GM18951 (cell line): ENCODE measurements around the gene GALNT12.

Experiments
- POLR2A ChIP-seq: IDR thresholded peaks from 4 replicates; pipeline ENCODE4 v1.6.1; 2011; ENCODE audit warnings: mild to moderate bottlenecking; ENCODE audit not compliant: insufficient read length, insufficient read depth; ENCODE audit errors: extremely low read depth
- in situ Hi-C: fragments of 300-500 bp; cut with MboI; formaldehyde crosslinking; loops from one replicate; pipeline ENCODE4 v1.12.0; 2022; ENCODE audit warnings: low sequenced_read_pairs, mixed read lengths, inconsistent platforms; ENCODE audit not compliant: unreplicated experiment

The GALNT12 gene

GRCh38 chr9:98797491-98797890 lies 10.0 kb upstream of the GALNT12 start:
- TF ChIP-seq POLR2A, result no peak
- in situ Hi-C loops, result loop anchor here (25.0 kb wide), 1 partner anchor 485 kb away; no protein-coding TSS in a partner anchor

GRCh38 chr9:98798254-98798653 lies 9.2 kb upstream of the GALNT12 start:
- in situ Hi-C loops, result loop anchor here (25.0 kb wide), 1 partner anchor 486 kb away; no protein-coding TSS in a partner anchor
- no peak for TF ChIP-seq POLR2A

DNA sequence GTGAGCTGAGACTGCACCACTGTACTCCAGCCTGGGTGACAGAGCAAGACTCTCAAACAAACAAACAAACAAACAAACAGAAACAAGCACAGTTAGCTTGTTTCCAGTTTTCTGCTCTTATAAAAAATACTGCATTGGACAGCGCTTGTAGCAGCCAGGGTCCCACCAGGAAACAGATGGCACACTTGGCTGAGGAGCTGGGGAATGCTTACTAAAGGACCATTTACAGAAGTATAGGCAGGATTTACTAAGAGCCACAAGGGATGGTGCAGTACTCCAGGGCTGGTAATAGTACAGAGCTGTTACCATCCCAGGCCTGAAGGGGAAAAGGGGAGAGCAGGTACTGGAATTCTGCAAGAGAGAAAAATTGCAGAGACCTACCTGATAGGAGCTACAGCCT lies 5.9 kb upstream of the GALNT12 start:
- in situ Hi-C loops, result no loop called here
- no peak for TF ChIP-seq POLR2A

DNA sequence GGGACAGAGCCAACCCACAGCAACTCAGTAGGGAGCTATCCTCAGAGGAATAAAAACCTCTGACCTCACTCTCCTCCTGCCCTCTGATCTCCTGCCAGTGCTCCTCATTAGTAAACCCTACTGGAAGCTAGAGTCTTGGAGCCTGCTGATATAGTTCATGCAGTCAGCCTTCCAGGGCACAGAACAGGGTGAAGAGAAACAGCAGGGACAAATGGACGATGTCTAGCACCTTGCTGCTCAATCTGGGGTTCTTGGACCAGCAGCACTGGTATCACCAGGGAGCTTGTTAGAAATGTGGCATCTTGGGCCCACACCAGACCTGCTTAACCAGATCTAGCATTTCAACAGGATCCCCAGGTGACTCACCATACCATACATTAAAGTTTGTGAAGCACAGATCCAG lies 5.5 kb upstream of the GALNT12 start:
- in situ Hi-C loops, result no loop called here
- no peak for TF ChIP-seq POLR2A

DNA sequence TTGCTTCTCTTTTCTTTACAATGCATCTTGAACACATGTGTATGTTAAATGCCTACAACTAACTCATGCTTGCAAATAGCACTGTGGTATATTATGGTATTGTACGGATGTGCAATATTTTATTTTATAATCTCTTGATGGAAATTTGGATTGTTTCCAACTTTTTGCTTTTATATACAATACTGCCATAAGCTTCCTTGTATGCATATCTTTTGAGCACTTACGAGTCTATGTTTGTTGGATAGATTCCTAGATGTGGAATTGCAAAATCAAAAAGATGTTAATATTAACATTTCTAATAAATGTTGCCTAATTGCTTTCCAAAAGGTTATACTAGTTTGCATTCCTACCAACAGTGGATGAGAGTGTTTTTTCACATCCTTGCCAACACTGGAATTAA lies 3.4 kb upstream of the GALNT12 start:
- in situ Hi-C loops, result no loop called here

GRCh38 chr9:98805506-98806272 lies 1.8 kb upstream of the GALNT12 start:
- TF ChIP-seq POLR2A, result no peak
- in situ Hi-C loops, result no loop called here

More for the DNA sequence above, 3.4 kb upstream of the GALNT12 start:
- TF ChIP-seq POLR2A, result no peak

DNA sequence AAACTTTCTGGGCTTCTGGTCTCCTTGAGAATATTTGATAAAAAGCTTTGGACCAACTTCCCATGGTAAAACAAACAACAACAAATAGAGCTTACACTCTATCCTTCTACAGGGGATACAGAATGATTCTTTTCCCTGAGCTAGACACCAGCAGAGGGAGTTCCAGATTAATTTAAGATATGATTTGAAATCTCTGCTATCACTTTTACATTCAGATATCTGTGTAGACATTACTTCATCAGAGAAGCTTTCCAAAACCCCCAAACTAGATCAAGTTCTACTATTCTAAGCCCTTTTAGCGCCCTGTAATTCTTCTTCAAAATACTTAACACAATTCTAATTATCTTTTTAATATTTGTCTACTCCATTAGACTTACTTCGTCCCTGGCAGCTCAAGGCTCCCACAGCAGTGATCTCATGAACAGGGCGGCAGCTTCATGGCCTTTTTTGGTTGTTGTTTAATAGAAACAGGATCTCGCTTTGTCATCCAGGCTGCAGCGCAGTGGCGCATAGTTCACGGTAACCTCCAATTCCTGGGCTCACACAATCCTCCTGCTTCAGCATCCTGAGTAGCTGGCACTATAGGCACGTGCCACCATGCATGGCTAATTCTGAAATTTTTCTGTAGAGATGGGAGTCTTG lies 955 bp upstream of the GALNT12 start:
- in situ Hi-C loops, result no loop called here

DNA sequence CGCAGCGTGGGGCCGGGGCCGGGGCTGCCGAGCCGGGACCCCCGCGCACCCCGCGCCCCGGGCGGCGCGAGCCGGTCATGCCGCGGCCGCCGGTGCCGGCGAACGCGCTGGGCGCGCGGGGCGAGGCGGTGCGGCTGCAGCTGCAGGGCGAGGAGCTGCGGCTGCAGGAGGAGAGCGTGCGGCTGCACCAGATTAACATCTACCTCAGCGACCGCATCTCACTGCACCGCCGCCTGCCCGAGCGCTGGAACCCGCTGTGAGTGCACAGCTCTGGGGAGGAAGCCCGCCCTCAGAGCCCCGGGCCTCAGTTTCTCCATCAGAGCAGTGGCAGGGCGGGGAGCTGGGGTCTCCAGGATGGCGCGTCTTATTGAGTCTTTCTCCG lies 335 bp downstream of the GALNT12 start:
- no peak for TF ChIP-seq POLR2A
- in situ Hi-C loops, result no loop called here

More for the DNA sequence above, 955 bp upstream of the GALNT12 start:
- TF ChIP-seq POLR2A, result no peak

DNA sequence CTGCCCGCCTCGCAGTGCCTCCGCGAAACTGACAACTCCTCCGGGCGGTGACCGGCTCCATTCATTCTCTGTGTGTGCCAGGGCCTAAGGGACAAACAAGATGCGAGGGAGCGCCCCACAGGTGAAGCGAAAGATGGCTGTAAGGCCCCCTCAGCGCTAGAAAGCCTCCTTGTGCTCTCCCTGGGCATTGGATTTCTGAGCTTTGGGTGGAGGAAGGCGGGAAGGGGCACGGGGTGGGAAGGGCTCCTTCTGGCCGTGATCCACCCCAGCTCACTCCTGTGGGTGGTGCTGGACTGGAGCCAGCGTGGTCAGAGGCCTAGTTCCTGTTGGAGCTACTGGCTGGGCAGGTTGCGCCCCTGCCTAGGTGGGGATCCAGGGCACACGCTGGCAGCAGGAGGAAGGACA lies 943 bp downstream of the GALNT12 start:
- in situ Hi-C loops, result no loop called here
- no peak for TF ChIP-seq POLR2A

GRCh38 chr9:98808875-98809274 lies 1.4 kb downstream of the GALNT12 start:
- in situ Hi-C loops, result no loop called here
- no peak for TF ChIP-seq POLR2A

- TF ChIP-seq POLR2A, result no peak
- in situ Hi-C loops, result no loop called here
Measured at GRCh38 chr9:98809311-98810101, 2.0 kb downstream of the GALNT12 start.

GRCh38 chr9:98810102-98810842 lies 2.8 kb downstream of the GALNT12 start:
- in situ Hi-C loops, result no loop called here
- no peak for TF ChIP-seq POLR2A
